Measurements from ENCODE around the gene NKAIN4.

Gene NKAIN4

GRCh38 chr20:63212792-63213191 lies 41.5 kb downstream of the NKAIN4 start:
- DNase-seq (ENCODE audit: extremely low spot score): no peak
- TF ChIP-seq PKNOX1 (IDR thresholded peaks at IDR 0.05): no peak
- TF ChIP-seq FOXA1 (IDR thresholded peaks at IDR 0.05): no peak
- TF ChIP-seq FOXM1 (IDR thresholded peaks at IDR 0.05; ENCODE audit: borderline replicate concordance): no peak
- no peak for TF ChIP-seq LEF1 (IDR thresholded peaks at IDR 0.05; ENCODE audit: borderline replicate concordance)
- TF ChIP-seq SUZ12 (IDR thresholded peaks at IDR 0.05): no peak
- TF ChIP-seq FOXK2 (IDR thresholded peaks at IDR 0.05): no peak
- no peak for TF ChIP-seq HDGF (IDR thresholded peaks at IDR 0.05; ENCODE audit: borderline replicate concordance)
- no peak for TF ChIP-seq ELF4 (IDR thresholded peaks at IDR 0.05)
- no peak for TF ChIP-seq TARDBP (IDR thresholded peaks at IDR 0.05)
- TF ChIP-seq NFRKB (IDR thresholded peaks at IDR 0.05): no peak
- no peak for TF ChIP-seq L3MBTL2 (conservative IDR thresholded peaks at IDR 0.05)
- no peak for TF ChIP-seq BHLHE40 (IDR thresholded peaks at IDR 0.05; ENCODE audit: borderline replicate concordance)
- CTCF ChIA-PET: no interaction called here
- POLR2A ChIA-PET: interaction anchor here (1.2 kb wide), 1 partner anchor 16 kb away, joined by 3 read pairs; no protein-coding TSS in a partner anchor

GRCh38 chr20:63212393-63212730 lies 41.9 kb downstream of the NKAIN4 start:
- POLR2A ChIA-PET: interaction anchor here (1.2 kb wide), 1 partner anchor 15 kb away, joined by 3 read pairs; no protein-coding TSS in a partner anchor
- no peak for DNase-seq (ENCODE audit: extremely low spot score)
- CTCF ChIA-PET: no interaction called here
- TF ChIP-seq NFRKB (IDR thresholded peaks at IDR 0.05) (no peak), HDGF (IDR thresholded peaks at IDR 0.05; ENCODE audit: borderline replicate concordance) (no peak), PKNOX1 (IDR thresholded peaks at IDR 0.05) (no peak), FOXM1 (IDR thresholded peaks at IDR 0.05; ENCODE audit: borderline replicate concordance) (no peak)

- ChIA-PET POLR2A (no interaction called here), CTCF (interaction anchor here (0.7 kb wide), 1 partner anchor 98 kb away, joined by 3 read pairs; no protein-coding TSS in a partner anchor)
- TF ChIP-seq ELF4 (IDR thresholded peaks at IDR 0.05): no peak
- TF ChIP-seq FOXA1 (IDR thresholded peaks at IDR 0.05): no peak
- no peak for TF ChIP-seq PKNOX1 (IDR thresholded peaks at IDR 0.05)
- no peak for TF ChIP-seq FOXM1 (IDR thresholded peaks at IDR 0.05; ENCODE audit: borderline replicate concordance)
- no peak for DNase-seq (ENCODE audit: extremely low spot score)
Measured at GRCh38 chr20:63210011-63210605, 44.2 kb downstream of the NKAIN4 start.

- CTCF ChIA-PET: no interaction called here
- POLR2A ChIA-PET: no interaction called here
- no peak for DNase-seq (ENCODE audit: extremely low spot score)
- TF ChIP-seq ELF4 (IDR thresholded peaks at IDR 0.05) (no peak), ARNT (IDR thresholded peaks at IDR 0.05) (no peak), L3MBTL2 (conservative IDR thresholded peaks at IDR 0.05) (no peak), FOXM1 (IDR thresholded peaks at IDR 0.05; ENCODE audit: borderline replicate concordance) (no peak), ZNF384 (IDR thresholded peaks at IDR 0.05) (no peak), TARDBP (IDR thresholded peaks at IDR 0.05) (no peak), NFRKB (IDR thresholded peaks at IDR 0.05) (no peak), SP1 (IDR thresholded peaks at IDR 0.05) (no peak), FOXK2 (IDR thresholded peaks at IDR 0.05) (no peak), PKNOX1 (IDR thresholded peaks at IDR 0.05) (no peak), LEF1 (IDR thresholded peaks at IDR 0.05; ENCODE audit: borderline replicate concordance) (no peak), CTBP1 (IDR thresholded peaks at IDR 0.05; ENCODE audit: borderline replicate concordance) (no peak), HDGF (IDR thresholded peaks at IDR 0.05; ENCODE audit: borderline replicate concordance) (no peak), SUZ12 (IDR thresholded peaks at IDR 0.05) (no peak), FOXA1 (IDR thresholded peaks at IDR 0.05) (no peak), BHLHE40 (IDR thresholded peaks at IDR 0.05; ENCODE audit: borderline replicate concordance) (no peak)
Measured at GRCh38 chr20:63208346-63208909, 45.8 kb downstream of the NKAIN4 start.

- ChIA-PET CTCF (no interaction called here), POLR2A (interaction anchor here (1.2 kb wide), 1 partner anchor 9 kb away, joined by 5 read pairs; the partner anchor contains the start of gene YTHDF1)
- TF ChIP-seq FOXA1 (IDR thresholded peaks at IDR 0.05) (no peak), HDGF (IDR thresholded peaks at IDR 0.05; ENCODE audit: borderline replicate concordance) (no peak), PKNOX1 (IDR thresholded peaks at IDR 0.05) (no peak), ELF4 (IDR thresholded peaks at IDR 0.05) (no peak), BHLHE40 (IDR thresholded peaks at IDR 0.05; ENCODE audit: borderline replicate concordance) (no peak), LEF1 (IDR thresholded peaks at IDR 0.05; ENCODE audit: borderline replicate concordance) (no peak), ARNT (IDR thresholded peaks at IDR 0.05) (no peak), FOXK2 (IDR thresholded peaks at IDR 0.05) (no peak), ZNF384 (IDR thresholded peaks at IDR 0.05) (no peak), CTBP1 (IDR thresholded peaks at IDR 0.05; ENCODE audit: borderline replicate concordance) (no peak), L3MBTL2 (conservative IDR thresholded peaks at IDR 0.05) (no peak), SUZ12 (IDR thresholded peaks at IDR 0.05) (no peak), SP1 (IDR thresholded peaks at IDR 0.05) (no peak), NFRKB (IDR thresholded peaks at IDR 0.05) (no peak), TARDBP (IDR thresholded peaks at IDR 0.05) (no peak), FOXM1 (IDR thresholded peaks at IDR 0.05; ENCODE audit: borderline replicate concordance) (no peak)
- no peak for DNase-seq (ENCODE audit: extremely low spot score)
Measured at GRCh38 chr20:63206878-63207277, 47.4 kb downstream of the NKAIN4 start.
